ENCODE data around the gene EMD.

Gene EMD

GRCh38 chrX:154413142-154413541, 34.0 kb downstream of the EMD start:
- no peak for DNase-seq

GRCh38 chrX:154417157-154417556, 38.1 kb downstream of the EMD start:
- DNase-seq: no peak

DNA sequence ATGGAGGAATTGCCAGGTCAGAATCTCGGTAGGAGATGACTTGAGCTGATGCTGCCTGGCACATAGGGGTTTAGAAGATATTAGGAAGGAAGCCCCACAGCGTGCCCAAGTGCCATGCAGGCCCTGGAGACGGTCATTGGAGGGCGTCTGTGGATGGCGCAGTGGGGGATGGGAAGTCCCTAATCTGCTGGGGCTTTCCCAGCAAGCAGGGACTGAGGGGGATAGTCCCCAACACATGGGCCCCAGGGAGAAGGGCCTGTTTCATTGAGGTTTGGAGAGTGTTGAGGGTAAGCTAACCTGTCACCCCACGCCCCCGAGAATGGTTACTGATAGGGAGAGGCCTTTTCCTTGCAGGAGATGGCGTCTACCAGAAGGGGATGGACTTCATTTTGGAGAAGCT, 40.1 kb downstream of the EMD start:
- no peak for DNase-seq

- DNase-seq: no peak
These were observed 40.8 kb downstream of the EMD start for GRCh38 chrX:154419688-154420401.

GRCh38 chrX:154420402-154420756, 41.3 kb downstream of the EMD start:
- DNase-seq: no peak

- no peak for DNase-seq
These were observed 48.0 kb downstream of the EMD start for GRCh38 chrX:154426916-154427770.

GRCh38 chrX:154428176-154429171, 49.4 kb downstream of the EMD start, which contains the start of gene ATP6AP1:
TSS of gene ATP6AP1 (plus strand) at chrX:154428677. CDS start at chrX:154428693, 16 bp downstream.
- DNase-seq: peak; percentile 78

DNA sequence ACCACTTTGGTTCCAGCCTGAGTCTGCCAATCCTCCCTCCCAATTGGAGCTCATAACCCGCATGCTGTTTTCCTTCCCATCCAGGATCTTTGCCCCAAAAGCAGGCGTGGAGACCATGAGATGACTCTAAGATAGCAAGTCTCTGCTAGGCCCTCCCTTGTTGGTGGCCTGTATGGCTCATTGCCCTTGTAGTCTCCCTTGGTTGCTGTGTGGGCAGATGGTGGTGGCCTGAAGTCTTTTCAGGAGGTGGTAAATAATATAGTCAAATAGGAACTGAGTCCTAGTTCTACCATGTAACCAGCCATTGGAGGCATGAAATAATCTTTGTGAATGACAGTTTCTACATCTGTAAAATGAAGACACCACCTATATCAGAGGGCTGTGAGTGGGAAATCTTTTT, 50.6 kb downstream of the EMD start:
- no peak for DNase-seq

DNA sequence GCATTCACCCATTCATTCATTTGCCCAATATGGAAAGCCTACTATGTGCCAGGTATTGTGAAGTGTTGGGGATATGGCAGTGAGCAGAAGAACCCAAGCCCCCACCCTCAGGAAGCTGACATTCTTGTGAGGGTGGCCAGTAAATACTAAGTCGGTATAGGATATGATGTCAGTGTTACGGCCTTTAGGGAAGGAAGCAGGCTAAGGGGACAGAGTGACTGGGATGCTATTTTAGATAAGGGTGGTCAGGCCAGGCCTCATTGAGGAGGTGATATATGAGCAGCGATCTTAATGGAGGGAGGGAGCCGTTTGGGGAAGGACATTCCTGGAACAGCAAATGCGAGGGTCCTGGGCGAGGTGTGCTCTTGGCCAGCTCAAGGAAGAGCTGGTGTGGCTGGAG, 51.4 kb downstream of the EMD start:
- no peak for DNase-seq

GRCh38 chrX:154430916-154431315, 51.8 kb downstream of the EMD start:
- DNase-seq: no peak
